Endothelial cell of umbilical vein (primary cell): ENCODE results near the gene AGBL4. TPM values are rescaled to one million over a fixed set of nuclear protein-coding genes. Genes with fewer than 3 reads are reported as not detected.

Experiments
- BruUV-seq: library from RNA; stranded (reverse); fragments of 400-500 nt; replicated peaks from 2 replicates; lab custom pipeline; 2021; lab: Mats Ljungman, UMichigan
- CTCF ChIA-PET: fragments of 300-600, 350-600 bp; sonication (Branson Sonifier 250); formaldehyde crosslinking; loops from one replicate; lab custom pipeline; 2021; ENCODE audit warnings: antibody characterized with exemption, inconsistent platforms; lab: Charles Lee
- POLR2A ChIA-PET: fragments of 300-600, 350-600 bp; sonication (Branson Sonifier 250); formaldehyde crosslinking; loops from one replicate; lab custom pipeline; 2021; ENCODE audit warnings: antibody characterized with exemption, inconsistent platforms; lab: Charles Lee
- DNase-seq: peaks from one replicate; pipeline ENCODE4 v3.0.0-alpha.2; 2011; ENCODE audit warnings: low read depth, low spot score
- FAIRE-seq: peaks from 2 replicates; lab custom pipeline; 2011; peaks lifted over from hg19 to GRCh38; lab: Jason Lieb, UNC
- H2AFZ ChIP-seq: 2 replicates; pipeline ENCODE4 v1.6.0; 2012; ENCODE audit warnings: low read depth, low read length, control low read depth, inconsistent platforms
- H3K27ac ChIP-seq: 2 replicates; pipeline ENCODE4 v1.5.1; 2011; ENCODE audit warnings: low read depth, mild to moderate bottlenecking, control low read depth, low read length, moderate library complexity; ENCODE audit not compliant: insufficient read depth
- H3K27me3 ChIP-seq, 2 experiments: 2 replicates each; pipeline versions ENCODE4 v1.6.0 to v1.6.1; 2011; ENCODE audit warnings: low read length in 2 of 2, mixed read lengths in 1 of 2; ENCODE audit not compliant: control insufficient read depth in 2 of 2, insufficient read depth in 2 of 2
- H3K36me3 ChIP-seq, 2 experiments: 2 replicates in 1 of 2; 3 replicates in 1 of 2; pipeline ENCODE4 v1.5.1; 2011; ENCODE audit warnings: low read length in 2 of 2, mild to moderate bottlenecking in 1 of 2, moderate library complexity in 1 of 2; ENCODE audit not compliant: control insufficient read depth in 2 of 2, insufficient read depth in 2 of 2; ENCODE audit errors: extremely low read depth in 1 of 2
- H3K4me1 ChIP-seq: 3 replicates; pipeline ENCODE4 v1.5.1; 2011; ENCODE audit warnings: mild to moderate bottlenecking, low read length; ENCODE audit not compliant: control insufficient read depth, insufficient read depth; ENCODE audit errors: extremely low read depth
- H3K4me2 ChIP-seq: 2 replicates; pipeline ENCODE4 v1.6.1; 2011; ENCODE audit warnings: low read length, control low read depth, mixed read lengths; ENCODE audit not compliant: insufficient read depth
- H3K4me3 ChIP-seq, 3 experiments: fragments of 200-600 bp in 1 of 3; sonication (generic), shearing (Covaris generic) in 1 of 3; replicated peaks in 1 of 3; 2 replicates each; pipeline ENCODE4 v1.5.1; 2011 to 2016; ENCODE audit warnings: control low read depth in 3 of 3, low read length in 3 of 3, mild to moderate bottlenecking in 2 of 3, inconsistent platforms in 1 of 3, low read depth in 1 of 3, moderate library complexity in 1 of 3; ENCODE audit not compliant: insufficient read depth in 1 of 3
- H3K79me2 ChIP-seq: 2 replicates; pipeline ENCODE4 v1.6.0; 2012; ENCODE audit warnings: low read length, inconsistent platforms; ENCODE audit not compliant: control insufficient read depth, insufficient read depth
- H3K9ac ChIP-seq: replicated peaks from 2 replicates; pipeline ENCODE3; 2011; ENCODE audit warnings: low read length, control low read depth; ENCODE audit not compliant: insufficient read depth; ENCODE audit errors: extremely low read depth
- H3K9me1 ChIP-seq: replicated peaks from 3 replicates; pipeline ENCODE4 v1.6.0; 2011; ENCODE audit warnings: mild to moderate bottlenecking, low read length; ENCODE audit not compliant: control insufficient read depth, insufficient read depth; ENCODE audit errors: extremely low read depth
- H3K9me3 ChIP-seq: replicated peaks from 2 replicates; pipeline ENCODE4 v1.5.1; 2012; ENCODE audit warnings: low read length, inconsistent platforms; ENCODE audit not compliant: control insufficient read depth, insufficient read depth
- H4K20me1 ChIP-seq: replicated peaks from 2 replicates; pipeline ENCODE3; 2011; ENCODE audit warnings: mild to moderate bottlenecking, low read length; ENCODE audit not compliant: control insufficient read depth, insufficient read depth; ENCODE audit errors: extremely low read depth
- EZH2 ChIP-seq: IDR thresholded peaks from 2 replicates; pipeline ENCODE4 v1.6.1; 2012; ENCODE audit warnings: borderline replicate concordance, low read depth, mild to moderate bottlenecking, moderate library complexity, low read length, inconsistent platforms; ENCODE audit not compliant: severe bottlenecking
- FOS ChIP-seq: IDR thresholded peaks from 2 replicates; pipeline ENCODE4 v1.6.1; 2011; ENCODE audit warnings: mild to moderate bottlenecking, low read length, moderate library complexity, borderline replicate concordance; ENCODE audit not compliant: insufficient read depth
- GATA2 ChIP-seq: IDR thresholded peaks from 2 replicates; pipeline ENCODE4 v1.7.0; 2011; ENCODE audit warnings: low read depth, mild to moderate bottlenecking, moderate library complexity, mixed read lengths, low read length; ENCODE audit not compliant: insufficient read length, insufficient read depth
- JUN ChIP-seq: IDR thresholded peaks from 2 replicates; pipeline ENCODE4 v1.6.1; 2011; ENCODE audit warnings: borderline replicate concordance, low read depth; ENCODE audit not compliant: insufficient read length, insufficient read depth
- MYC ChIP-seq: IDR thresholded peaks from one replicate; pipeline ENCODE4 v1.6.1; 2011; ENCODE audit warnings: mild to moderate bottlenecking, low read depth, low read length
- POLR2A ChIP-seq: IDR thresholded peaks from 2 replicates; pipeline ENCODE4 v1.6.1; 2012; ENCODE audit warnings: low read depth, mild to moderate bottlenecking, control low read depth, low read length
- POLR2AphosphoS5 ChIP-seq: IDR thresholded peaks from 2 replicates; pipeline ENCODE4 v1.6.1; 2012; ENCODE audit warnings: low read depth, mild to moderate bottlenecking, control low read depth, low read length, moderate library complexity; ENCODE audit not compliant: insufficient read depth
- dilution Hi-C: fragments of 300-500 bp; cut with MboI; formaldehyde crosslinking; loops from one replicate; pipeline ENCODE4 v1.15.0; 2019; ENCODE audit warnings: low sequenced_read_pairs; ENCODE audit not compliant: extremely low pct_ligation_motif_present
- intact Hi-C: fragments of 100-400 bp; cut with micrococcal nuclease; formaldehyde crosslinking; loops from one replicate; pipeline ENCODE4 v1.10.0; 2022
- polyA plus RNA-seq, 4 experiments: library from polyadenylated mRNA; depleted of rRNA in 3 of 4; stranded (reverse) in 3 of 4; unstranded in 1 of 4; fragments of >200 nt; gene quantifications; 2 replicates each; pipeline versions ENCODE4 v1.2.1 to v1.2.3, GENCODE V29; 2011 to 2012; ENCODE audit warnings: missing spikeins in 1 of 4
- total RNA-seq: library from RNA; stranded (reverse); gene quantifications from 2 replicates; pipeline ENCODE4 v1.2.3, GENCODE V29; 2021
- TF ChIP-seq, protein P1 (sequence below): IDR thresholded peaks from 2 replicates; pipeline ENCODE4 v1.6.1; 2011; ENCODE audit not compliant: insufficient read depth, insufficient read length
- TF ChIP-seq, protein P2 (sequence below), 2 donors: IDR thresholded peaks; 1 replicate in 1 of 2; 2 replicates in 1 of 2; pipeline ENCODE4 v1.5.1; 2011; ENCODE audit warnings: low read length in 2 of 2, mild to moderate bottlenecking in 2 of 2, moderate library complexity in 2 of 2, control low read depth in 1 of 2, inconsistent platforms in 1 of 2, low read depth in 1 of 2; ENCODE audit not compliant: insufficient read depth in 1 of 2; ENCODE audit errors: extremely low read depth in 1 of 2

The AGBL4 gene
- total and polyA plus RNA-seq, 2 donors (not counting 3 experiments of a cell fraction or from before 2014, with no cell fraction given), result not detected

DNA sequence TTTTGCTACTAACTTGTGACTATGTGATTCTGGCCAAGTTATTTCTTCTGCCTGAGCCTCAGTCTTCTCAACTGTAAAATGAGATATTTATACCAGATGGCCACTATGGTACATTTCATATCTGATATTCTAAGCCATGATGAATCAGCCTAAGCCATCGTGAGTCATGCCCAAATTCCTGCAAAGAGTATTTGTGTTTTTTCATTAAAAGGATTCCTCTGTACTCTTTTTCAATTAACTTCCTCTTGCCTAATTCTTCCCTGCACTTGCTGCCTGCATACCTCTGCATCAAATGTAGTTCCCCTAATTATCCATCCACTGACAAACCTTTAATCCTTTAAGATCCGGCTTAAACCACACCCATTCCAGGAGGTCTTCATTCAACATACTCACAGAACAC lies 672.0 kb downstream of the AGBL4 start:
- H3K9ac ChIP-seq, result no peak overlapping the region
- no TSS peak for BruUV-seq
- H2AFZ ChIP-seq, result no peak overlapping the region
- H3K27me3 ChIP-seq, result no peaks in the 10 kb centered on the region
- ChIA-PET CTCF (no interaction called here), POLR2A (interaction anchor here (0.6 kb wide), 1 partner anchor 445 kb away, joined by 3 read pairs; no protein-coding TSS in a partner anchor)
- no peaks in the 10 kb centered on the region for H3K9me1 ChIP-seq
- no peaks in the 10 kb centered on the region for H3K4me1 ChIP-seq
- FAIRE-seq (no peak), DNase-seq (no peak)
- no peak overlapping the region for H3K27ac ChIP-seq
- H3K79me2 ChIP-seq, result no peaks in the 10 kb centered on the region
- dilution Hi-C loops (no loop called here), intact Hi-C loops (no loop called here)
- peaks cover 3% of the 10 kb centered on the region for H3K9me3 ChIP-seq
- no peak overlapping the region for H3K4me2 ChIP-seq
- TF ChIP-seq, protein P1, sequence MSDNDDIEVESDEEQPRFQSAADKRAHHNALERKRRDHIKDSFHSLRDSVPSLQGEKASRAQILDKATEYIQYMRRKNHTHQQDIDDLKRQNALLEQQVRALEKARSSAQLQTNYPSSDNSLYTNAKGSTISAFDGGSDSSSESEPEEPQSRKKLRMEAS, result no peak
- TF ChIP-seq POLR2AphosphoS5 (no peak), JUN (no peak), MYC (no peak), POLR2A (no peak), FOS (no peak), GATA2 (no peak), EZH2 (no peak)
- TF ChIP-seq, protein P2, sequence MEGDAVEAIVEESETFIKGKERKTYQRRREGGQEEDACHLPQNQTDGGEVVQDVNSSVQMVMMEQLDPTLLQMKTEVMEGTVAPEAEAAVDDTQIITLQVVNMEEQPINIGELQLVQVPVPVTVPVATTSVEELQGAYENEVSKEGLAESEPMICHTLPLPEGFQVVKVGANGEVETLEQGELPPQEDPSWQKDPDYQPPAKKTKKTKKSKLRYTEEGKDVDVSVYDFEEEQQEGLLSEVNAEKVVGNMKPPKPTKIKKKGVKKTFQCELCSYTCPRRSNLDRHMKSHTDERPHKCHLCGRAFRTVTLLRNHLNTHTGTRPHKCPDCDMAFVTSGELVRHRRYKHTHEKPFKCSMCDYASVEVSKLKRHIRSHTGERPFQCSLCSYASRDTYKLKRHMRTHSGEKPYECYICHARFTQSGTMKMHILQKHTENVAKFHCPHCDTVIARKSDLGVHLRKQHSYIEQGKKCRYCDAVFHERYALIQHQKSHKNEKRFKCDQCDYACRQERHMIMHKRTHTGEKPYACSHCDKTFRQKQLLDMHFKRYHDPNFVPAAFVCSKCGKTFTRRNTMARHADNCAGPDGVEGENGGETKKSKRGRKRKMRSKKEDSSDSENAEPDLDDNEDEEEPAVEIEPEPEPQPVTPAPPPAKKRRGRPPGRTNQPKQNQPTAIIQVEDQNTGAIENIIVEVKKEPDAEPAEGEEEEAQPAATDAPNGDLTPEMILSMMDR (IDR thresholded peaks at IDR 0.05; ENCODE audit: extremely low read depth in 1 of 2, insufficient read depth in 1 of 2, low read depth in 1 of 2, low read length in 2 of 2), result no peak
- H3K4me3 ChIP-seq, result no peak overlapping the region
- no peaks in the 10 kb centered on the region for H3K36me3 ChIP-seq
- H4K20me1 ChIP-seq, result no peaks in the 10 kb centered on the region
